Left ventricle myocardium inferior (tissue), 1 donor: ENCODE results near the gene GPR34. TPM values are rescaled to one million over a fixed set of nuclear protein-coding genes. Genes with fewer than 3 reads are reported as not detected.
"Not testable (repeated sequence)": the region's sequence is repeated elsewhere in the genome, so short reads cannot be mapped to it uniquely, and the experiment has no call there.

Experiments
- DNase-seq: peaks from one replicate; pipeline ENCODE4 v3.0.0-alpha.2; 2020
- H3K27ac ChIP-seq: fragments of 200-600 bp; replicated peaks from 2 replicates; pipeline ENCODE4 v1.8.0; 2021
- H3K27me3 ChIP-seq: fragments of 200-600 bp; 2 replicates; pipeline ENCODE4 v1.8.0; 2021; ENCODE audit warnings: low read depth
- H3K36me3 ChIP-seq: fragments of 200-600 bp; 2 replicates; pipeline ENCODE4 v1.8.0; 2021
- H3K4me1 ChIP-seq: fragments of 200-600 bp; 2 replicates; pipeline ENCODE4 v1.8.0; 2021
- H3K4me3 ChIP-seq: fragments of 200-600 bp; 2 replicates; pipeline ENCODE4 v1.8.0; 2021; ENCODE audit warnings: mild to moderate bottlenecking, moderate library complexity
- H3K9me3 ChIP-seq: fragments of 200-600 bp; replicated peaks from 2 replicates; pipeline ENCODE4 v1.8.0; 2021
- intact Hi-C: fragments of 100-400 bp; cut with micrococcal nuclease; formaldehyde crosslinking; loops from one replicate; pipeline ENCODE4 v1.11.0; 2022
- long read RNA-seq: library from polyadenylated mRNA; unstranded; transcript quantifications from one replicate; pipeline ENCODE4 v2.0.0, GENCODE V29; 2021
- total RNA-seq: library from RNA; stranded (reverse); fragmentation: NEBNext Ultra II Directional; extraction: Animal tissue kit (Norgen Biotek cat#: 25700); gene quantifications from one replicate; pipeline ENCODE4 v1.2.1, GENCODE V29; 2021
- TF ChIP-seq, protein P1 (sequence below): fragments of 200-600 bp; IDR thresholded peaks from 2 replicates; pipeline ENCODE4 v1.8.0; 2021; ENCODE audit warnings: antibody characterized with exemption, mild to moderate bottlenecking, borderline replicate concordance
- donor health status: DM: no; HTN: yes; CAD: no; lungs with severe emphysema.

GPR34 gene, protein sequence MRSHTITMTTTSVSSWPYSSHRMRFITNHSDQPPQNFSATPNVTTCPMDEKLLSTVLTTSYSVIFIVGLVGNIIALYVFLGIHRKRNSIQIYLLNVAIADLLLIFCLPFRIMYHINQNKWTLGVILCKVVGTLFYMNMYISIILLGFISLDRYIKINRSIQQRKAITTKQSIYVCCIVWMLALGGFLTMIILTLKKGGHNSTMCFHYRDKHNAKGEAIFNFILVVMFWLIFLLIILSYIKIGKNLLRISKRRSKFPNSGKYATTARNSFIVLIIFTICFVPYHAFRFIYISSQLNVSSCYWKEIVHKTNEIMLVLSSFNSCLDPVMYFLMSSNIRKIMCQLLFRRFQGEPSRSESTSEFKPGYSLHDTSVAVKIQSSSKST
- total RNA-seq: 6.2 TPM
- long read RNA-seq, partial matches to known transcripts: 0 of 1 reads
- long read RNA-seq, other reads (novel, unspliced or antisense): 0 of 1 reads

DNA sequence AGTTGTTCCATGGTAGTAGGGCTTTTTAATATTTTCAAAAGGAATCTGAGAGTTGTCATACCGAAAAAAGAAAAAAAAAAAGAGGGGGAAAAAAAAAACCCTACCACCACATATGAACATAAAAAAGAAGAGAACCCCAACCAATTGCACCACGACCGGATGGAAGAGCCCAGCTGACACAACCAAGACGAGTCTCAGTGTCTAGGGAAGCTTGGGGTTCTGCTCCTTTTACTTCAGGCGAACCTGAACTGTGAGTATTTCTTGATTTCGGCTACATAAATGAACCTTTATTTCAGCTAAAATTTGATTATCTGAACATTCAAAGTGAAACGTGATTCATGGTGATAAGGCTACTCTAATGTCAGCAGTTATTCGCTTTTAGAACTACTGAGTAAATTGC, at the start of gene GPR34:
Gene GPR34 (plus strand): TSS at position 139 of the 400 bp plus-strand sequence. CDS start 6,661 bp downstream, outside the sequence.
- H3K27ac ChIP-seq: peak within 1 kb of the TSS; percentile 19
- intact Hi-C loops: no loop called here
- no peaks in the 10 kb centered on the region for H3K27me3 ChIP-seq
- no peaks in the 10 kb centered on the region for H3K9me3 ChIP-seq
- H3K4me3 ChIP-seq: no peak within 1 kb of the TSS
- no peaks in the 10 kb centered on the region for H3K36me3 ChIP-seq
- TF ChIP-seq, protein P1, sequence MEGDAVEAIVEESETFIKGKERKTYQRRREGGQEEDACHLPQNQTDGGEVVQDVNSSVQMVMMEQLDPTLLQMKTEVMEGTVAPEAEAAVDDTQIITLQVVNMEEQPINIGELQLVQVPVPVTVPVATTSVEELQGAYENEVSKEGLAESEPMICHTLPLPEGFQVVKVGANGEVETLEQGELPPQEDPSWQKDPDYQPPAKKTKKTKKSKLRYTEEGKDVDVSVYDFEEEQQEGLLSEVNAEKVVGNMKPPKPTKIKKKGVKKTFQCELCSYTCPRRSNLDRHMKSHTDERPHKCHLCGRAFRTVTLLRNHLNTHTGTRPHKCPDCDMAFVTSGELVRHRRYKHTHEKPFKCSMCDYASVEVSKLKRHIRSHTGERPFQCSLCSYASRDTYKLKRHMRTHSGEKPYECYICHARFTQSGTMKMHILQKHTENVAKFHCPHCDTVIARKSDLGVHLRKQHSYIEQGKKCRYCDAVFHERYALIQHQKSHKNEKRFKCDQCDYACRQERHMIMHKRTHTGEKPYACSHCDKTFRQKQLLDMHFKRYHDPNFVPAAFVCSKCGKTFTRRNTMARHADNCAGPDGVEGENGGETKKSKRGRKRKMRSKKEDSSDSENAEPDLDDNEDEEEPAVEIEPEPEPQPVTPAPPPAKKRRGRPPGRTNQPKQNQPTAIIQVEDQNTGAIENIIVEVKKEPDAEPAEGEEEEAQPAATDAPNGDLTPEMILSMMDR: no peak
- H3K4me1 ChIP-seq: peaks cover 6% of the 10 kb centered on the region
- DNase-seq: no peak

DNA sequence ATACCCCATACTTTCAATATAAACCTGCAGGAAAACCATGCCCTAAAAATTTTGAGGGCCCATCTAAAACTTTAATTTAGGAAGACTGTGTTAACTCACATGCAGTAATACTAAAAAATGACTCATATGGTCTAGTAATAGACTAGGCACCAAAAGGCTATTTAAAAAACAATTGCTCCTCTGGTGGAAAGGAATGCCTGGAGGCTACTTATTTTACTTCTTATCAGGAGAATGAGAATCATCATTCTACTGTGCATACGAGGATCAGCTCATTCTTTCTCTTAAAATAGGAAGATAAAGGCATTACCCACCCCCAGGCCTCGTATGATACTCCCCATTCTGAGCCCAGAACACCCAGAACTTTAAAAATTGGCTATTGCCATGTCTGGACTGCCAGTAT, 42.6 kb upstream of the GPR34 start:
- intact Hi-C loops, H3K4me3 ChIP-seq: not testable (repeated sequence)

DNA sequence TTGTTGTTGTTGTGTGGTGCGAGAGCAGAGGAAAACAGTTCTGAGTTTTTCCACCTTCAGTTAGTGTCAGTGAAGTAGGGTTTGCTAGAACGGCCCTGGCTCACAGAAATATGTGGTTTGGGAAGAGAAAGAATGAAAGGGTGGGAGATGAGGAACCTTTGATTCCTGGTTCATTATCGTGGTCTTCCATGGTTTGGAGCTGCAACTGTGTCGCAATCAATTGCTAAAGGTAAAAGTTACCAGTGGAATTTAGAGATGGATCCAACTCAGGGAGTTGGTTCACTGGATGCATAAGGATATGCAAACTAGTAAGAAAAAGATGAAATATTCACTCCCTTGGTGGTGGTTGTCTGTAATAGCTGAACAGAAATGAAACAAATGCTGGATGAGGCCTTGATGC, 35.6 kb upstream of the GPR34 start:
- H3K27me3 ChIP-seq: no peaks in the 10 kb centered on the region
- no peaks in the 10 kb centered on the region for H3K9me3 ChIP-seq
- no peak overlapping the region for H3K4me3 ChIP-seq
- intact Hi-C loops: no loop called here
- H3K27ac ChIP-seq: no peak overlapping the region
- H3K4me1 ChIP-seq: no peaks in the 10 kb centered on the region
- peaks cover 5% of the 10 kb centered on the region for H3K36me3 ChIP-seq
- TF ChIP-seq, protein P1: no peak
- DNase-seq: no peak

More for the DNA sequence above, 42.6 kb upstream of the GPR34 start:
- not testable (repeated sequence) for H3K9me3 ChIP-seq, H3K27me3 ChIP-seq, H3K36me3 ChIP-seq, H3K4me1 ChIP-seq, DNase-seq, H3K27ac ChIP-seq

DNA sequence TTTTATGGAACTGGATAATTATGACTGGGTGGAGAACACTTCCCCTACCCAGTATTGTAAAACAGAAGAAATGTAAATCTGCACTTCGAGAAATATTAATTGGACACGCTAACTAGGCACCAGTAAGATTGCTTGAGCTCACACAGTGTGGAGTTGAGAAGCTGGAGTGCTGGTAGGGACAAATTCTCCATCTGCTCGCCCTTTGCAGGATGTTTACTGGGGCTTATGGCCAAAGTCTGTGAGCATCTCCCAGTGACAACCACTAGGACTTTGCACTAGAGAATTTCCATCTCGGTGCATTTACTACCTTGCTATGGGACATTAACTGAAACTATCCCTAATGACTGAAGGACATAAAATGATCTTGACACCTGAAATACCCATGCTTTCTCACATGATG, 33.7 kb upstream of the GPR34 start:
- Histone ChIP-seq H3K36me3 (peaks cover 22% of the 10 kb centered on the region), H3K9me3 (no peaks in the 10 kb centered on the region), H3K27ac (no peak overlapping the region), H3K4me3 (no peak overlapping the region), H3K27me3 (no peaks in the 10 kb centered on the region), H3K4me1 (no peaks in the 10 kb centered on the region)
- TF ChIP-seq, protein P1: no peak
- intact Hi-C loops: no loop called here
- no peak for DNase-seq

GRCh38 chrX:41655631-41656030, 33.1 kb upstream of the GPR34 start:
- H3K9me3 ChIP-seq: no peaks in the 10 kb centered on the region
- H3K4me3 ChIP-seq: no peak overlapping the region
- peaks cover 24% of the 10 kb centered on the region for H3K36me3 ChIP-seq
- TF ChIP-seq, protein P1: no peak
- H3K4me1 ChIP-seq: no peaks in the 10 kb centered on the region
- no peak for DNase-seq
- intact Hi-C loops: no loop called here
- no peak overlapping the region for H3K27ac ChIP-seq
- no peaks in the 10 kb centered on the region for H3K27me3 ChIP-seq
